Measurements from ENCODE around the gene MUSTN1. TPM values are rescaled to one million over a fixed set of nuclear protein-coding genes. Genes with fewer than 3 reads are reported as not detected.

The MUSTN1 gene
- total and polyA plus RNA-seq, 2 donors (not counting 1 experiment from before 2014, with no cell fraction given), result 0.79 to 11.2 TPM

GRCh38 chr3:52784931-52785590 is 49.8 kb downstream of the MUSTN1 start:
- ATAC-seq (ENCODE audit: low read depth) (no peak), DNase-seq (no peak)
- no peaks in the 10 kb centered on the region for H3K9me3 ChIP-seq (ENCODE audit: control extremely low read depth in 1 of 3, control insufficient read depth in 2 of 3, insufficient read depth in 1 of 3, low read length in 2 of 3)
- H4K20me1 ChIP-seq (ENCODE audit: control insufficient read depth, insufficient read depth, low read length, poor library complexity, severe bottlenecking), result no peaks in the 10 kb centered on the region
- POLR2A ChIA-PET, result no interaction called here
- H3K9me3 Mint-ChIP-seq (ENCODE audit: insufficient read depth), result no peaks in the 10 kb centered on the region
- intact Hi-C loops (cut with micrococcal nuclease), result no loop called here
- TF ChIP-seq EZH2 (IDR thresholded peaks at IDR 0.05; ENCODE audit: borderline replicate concordance, insufficient read depth, low read depth, low read length, poor library complexity, severe bottlenecking), result no peak
- TF ChIP-seq CTCF (IDR thresholded peaks at IDR 0.05), result no peak
- no peak overlapping the region for H3K27ac Mint-ChIP-seq
- H3K4me1 ChIP-seq (ENCODE audit: control insufficient read depth in 2 of 2, insufficient read depth in 2 of 2, low read length in 2 of 2), result peaks cover 0 to 4% of the 10 kb centered on the region in 2 donors
- H3K4me3 ChIP-seq (ENCODE audit: control extremely low read depth in 1 of 5, extremely low read depth in 1 of 5, insufficient read depth in 1 of 5, low read depth in 2 of 5, low read length in 4 of 5), result no peak overlapping the region
- CTCF ChIA-PET, result no interaction called here
- no peaks in the 10 kb centered on the region for H3K36me3 ChIP-seq (replicated peaks in 1 of 2; ENCODE audit: control extremely low read depth in 1 of 2, control insufficient read depth in 1 of 2, extremely low read depth in 1 of 2, insufficient read depth in 2 of 2, low read length in 1 of 2)
- no peak overlapping the region for H3K4me3 Mint-ChIP-seq
- no peak overlapping the region for H3K9ac ChIP-seq (ENCODE audit: low read length)
- 100% methylated on average over 2 of the region's 5 CpGs for WGBS (ENCODE audit: insufficient coverage)
- H3K4me1 Mint-ChIP-seq, result no peaks in the 10 kb centered on the region
- H3K4me2 ChIP-seq (replicated peaks; ENCODE audit: low read depth, low read length, poor library complexity, severe bottlenecking), result no peak overlapping the region
- H2AFZ ChIP-seq (ENCODE audit: insufficient read depth, low read depth, low read length, poor library complexity, severe bottlenecking), result no peak overlapping the region
- peaks cover 4% of the 10 kb centered on the region for H3K27me3 Mint-ChIP-seq
- H3K27ac ChIP-seq (ENCODE audit: low read length in 2 of 2), result no peak overlapping the region
- H3K79me2 ChIP-seq (ENCODE audit: control insufficient read depth, insufficient read depth, low read length), result no peaks in the 10 kb centered on the region
- no peaks in the 10 kb centered on the region for H3K27me3 ChIP-seq (replicated peaks in 1 of 4; ENCODE audit: control extremely low read depth in 1 of 4, control insufficient read depth in 3 of 4, insufficient read depth in 4 of 4, low read length in 3 of 4)

GRCh38 chr3:52784021-52784621 is 50.7 kb downstream of the MUSTN1 start:
- Histone ChIP-seq H3K4me3 (ENCODE audit: control extremely low read depth in 1 of 5, extremely low read depth in 1 of 5, insufficient read depth in 1 of 5, low read depth in 2 of 5, low read length in 4 of 5) (no peak overlapping the region), H4K20me1 (ENCODE audit: control insufficient read depth, insufficient read depth, low read length, poor library complexity, severe bottlenecking) (no peaks in the 10 kb centered on the region), H3K4me1 (ENCODE audit: control insufficient read depth in 2 of 2, insufficient read depth in 2 of 2, low read length in 2 of 2) (peaks cover 9 to 13% of the 10 kb centered on the region in 2 donors), H3K79me2 (ENCODE audit: control insufficient read depth, insufficient read depth, low read length) (no peaks in the 10 kb centered on the region), H3K9ac (ENCODE audit: low read length) (no peak overlapping the region), H3K4me2 (replicated peaks; ENCODE audit: low read depth, low read length, poor library complexity, severe bottlenecking) (no peak overlapping the region), H3K36me3 (replicated peaks in 1 of 2; ENCODE audit: control extremely low read depth in 1 of 2, control insufficient read depth in 1 of 2, extremely low read depth in 1 of 2, insufficient read depth in 2 of 2, low read length in 1 of 2) (no peaks in the 10 kb centered on the region), H3K9me3 (ENCODE audit: control extremely low read depth in 1 of 3, control insufficient read depth in 2 of 3, insufficient read depth in 1 of 3, low read length in 2 of 3) (no peaks in the 10 kb centered on the region), H3K27ac (ENCODE audit: low read length in 2 of 2) (no peak overlapping the region), H3K27me3 (replicated peaks in 1 of 4; ENCODE audit: control extremely low read depth in 1 of 4, control insufficient read depth in 3 of 4, insufficient read depth in 4 of 4, low read length in 3 of 4) (no peaks in the 10 kb centered on the region), H2AFZ (ENCODE audit: insufficient read depth, low read depth, low read length, poor library complexity, severe bottlenecking) (no peak overlapping the region)
- no peak for TF ChIP-seq EZH2 (IDR thresholded peaks at IDR 0.05; ENCODE audit: borderline replicate concordance, insufficient read depth, low read depth, low read length, poor library complexity, severe bottlenecking)
- TF ChIP-seq CTCF (IDR thresholded peaks at IDR 0.05), result no peak
- ChIA-PET CTCF (no interaction called here), POLR2A (no interaction called here)
- DNase-seq, result no peak
- H3K4me1 Mint-ChIP-seq, result peaks cover 8% of the 10 kb centered on the region
- WGBS (ENCODE audit: insufficient coverage), result 87% methylated on average over 18 of the region's 18 CpGs
- no peak overlapping the region for H3K27ac Mint-ChIP-seq
- peaks cover 4% of the 10 kb centered on the region for H3K27me3 Mint-ChIP-seq
- H3K9me3 Mint-ChIP-seq (ENCODE audit: insufficient read depth), result no peaks in the 10 kb centered on the region
- no peak overlapping the region for H3K4me3 Mint-ChIP-seq
- no peak for ATAC-seq (ENCODE audit: low read depth)
- intact Hi-C loops (cut with micrococcal nuclease), result no loop called here
